A549 (cell line): ENCODE results near the gene ZKSCAN1. TPM values are rescaled to one million over a fixed set of nuclear protein-coding genes. Genes with fewer than 3 reads are reported as not detected.

Experiments
- ATOH8 ChIP-seq: fragments of 250-450 bp; sonication (Bioruptor Pico); IDR thresholded peaks from 2 replicates; pipeline ENCODE4 v1.5.0; 2020; ENCODE audit warnings: low read depth, mild to moderate bottlenecking, moderate library complexity
- BCL3 ChIP-seq: fragments of >200 bp; sonication (Bioruptor Twin); formaldehyde crosslinking; IDR thresholded peaks from 3 replicates; pipeline ENCODE4 v1.6.1; 2016
- CBX8 ChIP-seq: fragments of 200-600 bp; sonication (generic); IDR thresholded peaks from 2 replicates; pipeline ENCODE4 v1.6.1; 2016
- CEBPB ChIP-seq, 2 experiments: fragments of >200 bp in 1 of 2; sonication (Bioruptor Twin) in 1 of 2; formaldehyde crosslinking in 1 of 2; IDR thresholded peaks; 2 replicates each; pipeline ENCODE4 v1.6.1; 2012 to 2016
- CHD2 ChIP-seq: fragments of 150-350 bp; IDR thresholded peaks from 2 replicates; pipeline ENCODE4 v1.6.1; 2014; ENCODE audit warnings: low read length; ENCODE audit not compliant: partially characterized antibody
- CTCF ChIP-seq: fragments of >200 bp; sonication (Bioruptor Twin); formaldehyde crosslinking; IDR thresholded peaks from 3 replicates; pipeline ENCODE4 v1.5.1; 2016
- E2F6 ChIP-seq: IDR thresholded peaks from 2 replicates; pipeline ENCODE4 v1.6.1; 2012; ENCODE audit warnings: low read depth, borderline replicate concordance
- ELK1 ChIP-seq: fragments of 150-350 bp; IDR thresholded peaks from 2 replicates; pipeline ENCODE4 v1.6.1; 2014; ENCODE audit warnings: low read depth, mild to moderate bottlenecking, low read length
- EP300 ChIP-seq, 2 experiments: fragments of >200 bp; sonication (Bioruptor Twin); formaldehyde crosslinking; IDR thresholded peaks; 2 replicates in 1 of 2; 3 replicates in 1 of 2; pipeline ENCODE4 v1.6.1; 2016 to 2017
- FOXS1 ChIP-seq: fragments of 250-450 bp; sonication (Bioruptor Pico); IDR thresholded peaks from 2 replicates; pipeline ENCODE4 v1.5.0; 2020; ENCODE audit warnings: mild to moderate bottlenecking, moderate library complexity
- HMGXB4 ChIP-seq: fragments of 250-450 bp; sonication (Bioruptor Pico); IDR thresholded peaks from 2 replicates; pipeline ENCODE4 v1.5.0; 2021; ENCODE audit warnings: mild to moderate bottlenecking, moderate library complexity, borderline replicate concordance
- HOXB13 ChIP-seq: fragments of 250-450 bp; sonication (Bioruptor Pico); IDR thresholded peaks from 2 replicates; pipeline ENCODE4 v1.5.0; 2020; ENCODE audit warnings: low read depth, mild to moderate bottlenecking, moderate library complexity
- HOXB5 ChIP-seq: fragments of 250-450 bp; sonication (Bioruptor Pico); IDR thresholded peaks from 2 replicates; pipeline ENCODE4 v1.5.0; 2020; ENCODE audit warnings: mild to moderate bottlenecking, moderate library complexity
- JUN ChIP-seq, 2 experiments: fragments of >200 bp; sonication (Bioruptor Twin); formaldehyde crosslinking; IDR thresholded peaks; 2 replicates in 1 of 2; 3 replicates in 1 of 2; pipeline ENCODE4 v1.6.1; 2016 to 2017
- NPAS2 ChIP-seq: fragments of 250-450 bp; sonication (Bioruptor Pico); IDR thresholded peaks from 2 replicates; pipeline ENCODE4 v1.8.0; 2022; ENCODE audit warnings: mild to moderate bottlenecking, moderate library complexity, borderline replicate concordance
- PBX3 ChIP-seq: IDR thresholded peaks from 2 replicates; pipeline ENCODE4 v1.6.1; 2012
- PHF8 ChIP-seq: fragments of 200-600 bp; sonication (generic); IDR thresholded peaks from 2 replicates; pipeline ENCODE4 v1.6.1; 2016; ENCODE audit warnings: low read depth, mild to moderate bottlenecking, antibody characterized with exemption, moderate library complexity, borderline replicate concordance
- RCOR1 ChIP-seq: fragments of 150-350 bp; IDR thresholded peaks from 2 replicates; pipeline ENCODE4 v1.6.1; 2014; ENCODE audit warnings: antibody characterized with exemption, low read length, low read depth
- RFX5 ChIP-seq: fragments of 450-650 bp; IDR thresholded peaks from 2 replicates; pipeline ENCODE4 v1.7.1; 2014; ENCODE audit warnings: antibody characterized with exemption, mild to moderate bottlenecking, moderate library complexity
- RNF2 ChIP-seq: fragments of 200-600 bp; sonication (generic); IDR thresholded peaks from 2 replicates; pipeline ENCODE4 v1.6.1; 2016; ENCODE audit warnings: low read depth, mild to moderate bottlenecking, antibody characterized with exemption, moderate library complexity, borderline replicate concordance
- TFCP2L1 ChIP-seq: fragments of 250-450 bp; sonication (Bioruptor Pico); IDR thresholded peaks from 2 replicates; pipeline ENCODE4 v1.5.0; 2021; ENCODE audit warnings: mild to moderate bottlenecking
- TP53 ChIP-seq: fragments of 250-450 bp; sonication (Bioruptor Pico); IDR thresholded peaks from 2 replicates; pipeline ENCODE4 v1.5.0; 2021; ENCODE audit warnings: mild to moderate bottlenecking, moderate library complexity
- ZC3H11A ChIP-seq: fragments of 450-650 bp; IDR thresholded peaks from 2 replicates; pipeline ENCODE4 v1.6.1; 2014; ENCODE audit warnings: antibody characterized with exemption, mild to moderate bottlenecking
- ZFP36 ChIP-seq: fragments of 450-650 bp; IDR thresholded peaks from 2 replicates; pipeline ENCODE4 v1.6.1; 2014; ENCODE audit warnings: borderline replicate concordance; ENCODE audit not compliant: partially characterized antibody
- polyA plus RNA-seq, 4 experiments: library from polyadenylated mRNA; depleted of rRNA in 3 of 4; stranded (reverse); fragments of >200 nt; fragmentation: RNase III in 1 of 4; extraction: RNeasy Plus Mini Kit Qiagen cat#74134 plus additional on column Dnase treatment in 1 of 4; gene quantifications; 2 replicates in 3 of 4; 3 replicates in 1 of 4; pipeline ENCODE4 v1.2.3, GENCODE V29; 2011 to 2017

The ZKSCAN1 gene
- polyA plus RNA-seq, 2 of the 4 experiments (the other 2 are of a cell fraction) = 11.4 to 23.9 TPM

GRCh38 chr7:100049441-100050291, 34.3 kb downstream of the ZKSCAN1 start, which contains the start of gene ZSCAN21 (continued):
- TF ChIP-seq CEBPB (IDR thresholded peaks at IDR 0.05) (no peak), NPAS2 (CRISPR knock-in tag) (no peak), ATOH8 (CRISPR knock-in tag) (no peak), PHF8 (peak; percentile 85; the same call in 1 of the 2 replicates), RFX5 (no peak), BCL3 (peak; percentile 66; the same call in 1 of the 3 replicates), E2F6 (no peak), HMGXB4 (CRISPR knock-in tag) (no peak; the same call in 1 of the 2 replicates), CHD2 (no peak), FOXS1 (CRISPR knock-in tag) (no peak), RCOR1 (no peak), HOXB5 (CRISPR knock-in tag) (no peak), CTCF (peak; percentile 20; the same call in 1 of the 3 replicates), ZFP36 (no peak), RNF2 (no peak), ELK1 (no peak), TFCP2L1 (CRISPR knock-in tag) (no peak), ZC3H11A (no peak), HOXB13 (no peak), PBX3 (no peak), CBX8 (no peak), JUN (IDR thresholded peaks at IDR 0.05) (peak; percentile 83 to 84), TP53 (no peak), EP300 (IDR thresholded peaks at IDR 0.05) (no peak)
